GM12878 (cell line): ENCODE results near the gene CLC. TPM values are rescaled to one million over a fixed set of nuclear protein-coding genes. Genes with fewer than 3 reads are reported as not detected.

ENCODE experiments used
- ASH2L ChIP-seq: fragments of 300-600, 200-600 bp; sonication (generic); IDR thresholded peaks from 2 replicates; pipeline ENCODE4 v1.6.1; 2017; ENCODE audit warnings: low read depth, mild to moderate bottlenecking, borderline replicate concordance
- BCL3 ChIP-seq: IDR thresholded peaks from 2 replicates; pipeline ENCODE4 v1.6.1; 2011; ENCODE audit warnings: borderline replicate concordance, low read depth, mild to moderate bottlenecking, moderate library complexity, low read length; ENCODE audit not compliant: insufficient read depth, poor library complexity, severe bottlenecking
- CTCF ChIP-seq, 3 experiments: IDR thresholded peaks in 2 of 3; conservative IDR thresholded peaks in 1 of 3; 2 replicates each; pipeline ENCODE4 v1.5.1; 2011; ENCODE audit warnings: low read depth in 3 of 3, low read length in 3 of 3, mild to moderate bottlenecking in 3 of 3, control low read depth in 2 of 3, moderate library complexity in 2 of 3, inconsistent platforms in 1 of 3, mixed read lengths in 1 of 3; ENCODE audit not compliant: control insufficient read depth in 2 of 3, insufficient read depth in 1 of 3; ENCODE audit errors: extremely low read depth in 1 of 3
- ESRRA ChIP-seq: IDR thresholded peaks from 2 replicates; pipeline ENCODE4 v1.6.1; 2012; ENCODE audit warnings: mild to moderate bottlenecking, low read length, improper control_type of control experiment
- HDGF ChIP-seq: fragments of 450-650 bp; IDR thresholded peaks from 2 replicates; pipeline ENCODE4 v1.6.1; 2016; ENCODE audit warnings: antibody characterized with exemption
- JUNB ChIP-seq: IDR thresholded peaks from 2 replicates; pipeline ENCODE4 v1.6.1; 2016; ENCODE audit warnings: antibody characterized with exemption, mild to moderate bottlenecking
- MTA2 ChIP-seq: fragments of 450-650 bp; IDR thresholded peaks from 2 replicates; pipeline ENCODE4 v1.6.1; 2016; ENCODE audit warnings: low read depth, mild to moderate bottlenecking, moderate library complexity
- NR2F1 ChIP-seq: fragments of 450-650 bp; conservative IDR thresholded peaks from 2 replicates; pipeline ENCODE4 v1.6.1; 2017; ENCODE audit warnings: mild to moderate bottlenecking
- POU2F2 ChIP-seq: IDR thresholded peaks from 3 replicates; pipeline ENCODE4 v1.6.1; 2011; ENCODE audit warnings: low read depth, mild to moderate bottlenecking, low read length, borderline replicate concordance
- SMC3 ChIP-seq: IDR thresholded peaks from 2 replicates; pipeline ENCODE4 v1.6.1; 2011; ENCODE audit warnings: low read length, improper control_type of control experiment, borderline replicate concordance
- TCF12 ChIP-seq: IDR thresholded peaks from 2 replicates; pipeline ENCODE4 v1.6.1; 2011; ENCODE audit warnings: low read depth, mild to moderate bottlenecking, low read length
- USF1 ChIP-seq: IDR thresholded peaks from 2 replicates; pipeline ENCODE4 v1.6.1; 2011; ENCODE audit warnings: borderline replicate concordance, low read depth, mild to moderate bottlenecking, moderate library complexity, mixed read lengths, low read length; ENCODE audit not compliant: insufficient read depth; ENCODE audit errors: extremely low read length
- ZBTB40 ChIP-seq: fragments of 450-650 bp; IDR thresholded peaks from 2 replicates; pipeline ENCODE4 v1.6.1; 2016; ENCODE audit warnings: mild to moderate bottlenecking, moderate library complexity, borderline replicate concordance
- ZNF207 ChIP-seq: fragments of 450-650 bp; IDR thresholded peaks from 2 replicates; pipeline ENCODE4 v1.6.1; 2014; ENCODE audit warnings: antibody characterized with exemption, mild to moderate bottlenecking, borderline replicate concordance
- ZNF217 ChIP-seq: fragments of 450-650 bp; IDR thresholded peaks from 2 replicates; pipeline ENCODE4 v1.6.1; 2017; ENCODE audit warnings: antibody characterized with exemption, mild to moderate bottlenecking
- ZNF687 ChIP-seq: fragments of 450-650 bp; IDR thresholded peaks from 2 replicates; pipeline ENCODE4 v1.6.1; 2017; ENCODE audit warnings: mild to moderate bottlenecking, moderate library complexity
- polyA plus RNA-seq, 11 experiments: library from polyadenylated mRNA; depleted of rRNA in 4 of 11; unstranded in 6 of 11; stranded (reverse) in 5 of 11; fragments of >200 nt; fragmentation: Nextera tagmentation in 4 of 11; fragmentation: Illumina TruSeq in 1 of 11; extraction: Ambion mirVana in 4 of 11; extraction: Trizol in 1 of 11; gene quantifications; 1 replicate in 1 of 11; 2 replicates in 10 of 11; pipeline versions ENCODE4 v1.2.1 to v1.2.3, GENCODE V29; 2011 to 2016; ENCODE audit warnings: inconsistent platforms in 2 of 11, missing spikeins in 2 of 11, low read depth in 1 of 11
- total RNA-seq, 4 experiments: library from RNA; depleted of rRNA in 3 of 4; stranded (reverse); fragments of >200 nt in 3 of 4; fragmentation: Illumina TruSeq in 1 of 4; extraction: Trizol in 1 of 4; gene quantifications; 2 replicates each; pipeline versions ENCODE4 v1.2.1 to v1.2.3, GENCODE V29; 2013 to 2021

CLC gene
- total and polyA plus RNA-seq, 10 of the 15 experiments (the other 5 are each of a cell fraction or from before 2014, with no cell fraction given) = 0.18 to 0.36 (median 0.29) TPM; not detected in 4

- TF ChIP-seq ZNF687 (no peak), ASH2L (no peak), CTCF (IDR thresholded peaks at IDR 0.05 in 2 of 3, conservative IDR thresholded peaks at IDR 0.05 in 1 of 3; ENCODE audit: control insufficient read depth in 2 of 3, extremely low read depth in 1 of 3, insufficient read depth in 1 of 3, low read depth in 3 of 3, low read length in 3 of 3) (no peak), ZNF207 (no peak), ESRRA (no peak), POU2F2 (0 out of 3 replicates have a peak, but pooled peaks have one; percentile 6), BCL3 (peak; percentile 55), JUNB (no peak), SMC3 (no peak), USF1 (no peak), MTA2 (peak; percentile 45; the same call in 1 of the 2 replicates), ZBTB40 (no peak), HDGF (peak; percentile 72; the same call in 1 of the 2 replicates), ZNF217 (no peak), NR2F1 (no peak; the same call in 1 of the 2 replicates), TCF12 (no peak)
These were observed 33.4 kb downstream of the CLC start, which contains the start of gene LGALS14 (continued) for GRCh38 chr19:39704181-39705044.
